ENCODE measurements around the gene C12orf42. TPM values are rescaled to one million over a fixed set of nuclear protein-coding genes. Genes with fewer than 3 reads are reported as not detected.

Gene C12orf42
- total and polyA plus RNA-seq, 2 of the 4 experiments (the other 2 are of a cell fraction): not detected

GRCh38 chr12:103498990-103499389, 3.2 kb upstream of the C12orf42 start:
- Histone ChIP-seq H2AFZ (replicated peaks; ENCODE audit: low read length, poor library complexity) (no peak overlapping the region), H3K23ac (ENCODE audit: low read depth, low read length) (no peak overlapping the region), H3K27me3 (ENCODE audit: control insufficient read depth, insufficient read depth, low read length) (peaks cover 2% of the 10 kb centered on the region; the same call in 1 of the 2 replicates), H4K8ac (ENCODE audit: low read depth in 2 of 2, low read length in 2 of 2) (no peak overlapping the region), H3K4ac (ENCODE audit: low read depth, low read length) (no peak overlapping the region), H2BK5ac (ENCODE audit: low read depth, low read length, poor library complexity, severe bottlenecking) (no peak overlapping the region), H2BK20ac (ENCODE audit: low read depth, low read length) (no peak overlapping the region), H3K36me3 (ENCODE audit: control insufficient read depth, insufficient read depth, low read length) (no peaks in the 10 kb centered on the region), H3K79me1 (ENCODE audit: low read depth in 1 of 2, low read length in 2 of 2) (no peaks in the 10 kb centered on the region), H4K5ac (ENCODE audit: low read depth, low read length) (no peak overlapping the region), H3K56ac (ENCODE audit: extremely low read depth, insufficient read depth, low read length) (no peak overlapping the region), H3K9me3 (ENCODE audit: control insufficient read depth, insufficient read depth, low read length) (no peaks in the 10 kb centered on the region; the same call in 1 of the 2 replicates), H4K20me1 (ENCODE audit: insufficient read depth, low read length) (no peaks in the 10 kb centered on the region), H3K14ac (replicated peaks; ENCODE audit: low read depth, low read length) (no peak overlapping the region), H4K91ac (ENCODE audit: insufficient read depth, low read depth, low read length) (no peak overlapping the region), H2AK5ac (ENCODE audit: low read depth, low read length) (no peak overlapping the region), H2AK9ac (replicated peaks; ENCODE audit: low read depth, low read length, poor library complexity) (no peak overlapping the region), H3K4me2 (ENCODE audit: low read depth, low read length) (no peak overlapping the region), H3K4me1 (ENCODE audit: control insufficient read depth, insufficient read depth, low read length) (no peaks in the 10 kb centered on the region), H2BK120ac (ENCODE audit: low read depth, low read length) (no peak overlapping the region), H3K18ac (ENCODE audit: low read depth, low read length) (no peak overlapping the region), H3K9ac (ENCODE audit: low read depth, low read length) (no peak overlapping the region), H2BK15ac (ENCODE audit: low read depth, low read length) (no peak overlapping the region), H3K27ac (ENCODE audit: insufficient read depth, low read length) (no peak overlapping the region), H3K9me1 (ENCODE audit: insufficient read depth, low read length) (no peaks in the 10 kb centered on the region), H3K4me3 (ENCODE audit: insufficient read depth, low read depth, low read length) (no peak overlapping the region)
- ChIA-PET POLR2A (ENCODE audit: unreplicated experiment) (no interaction called here), CTCF (no interaction called here)
- no TSS peak for BruUV-seq (replicated peaks)
- intact Hi-C loops (cut with micrococcal nuclease) (loop anchor here (5.0 kb wide), 1 partner anchor 48 kb away; no protein-coding TSS in a partner anchor), in situ Hi-C loops (cut with MboI; ENCODE audit: low sequenced_read_pairs) (no loop called here), dilution Hi-C loops (cut with HindIII; ENCODE audit: low sequenced_read_pairs, unreplicated experiment) (no loop called here)
- WGBS, 2 experiments (ENCODE audit: extremely low coverage in 2 of 2, insufficient read length in 1 of 2): no CpG with 5 or more reads among the region's 2 CpGs
- TF ChIP-seq ELK1 (IDR thresholded peaks at IDR 0.05; ENCODE audit: borderline replicate concordance, low read depth, low read length): no peak
- TF ChIP-seq CTCF (conservative IDR thresholded peaks at IDR 0.05; ENCODE audit: low read depth, low read length): no peak
- TF ChIP-seq RAD21 (IDR thresholded peaks at IDR 0.05; ENCODE audit: low read length): no peak
- TF ChIP-seq CEBPB (IDR thresholded peaks at IDR 0.05; ENCODE audit: low read depth, low read length): no peak
- no peak for TF ChIP-seq BHLHE40 (IDR thresholded peaks at IDR 0.05; ENCODE audit: low read depth, low read length)
- TF ChIP-seq SMC3 (IDR thresholded peaks at IDR 0.05; ENCODE audit: low read depth, low read length): no peak
- TF ChIP-seq FOS (IDR thresholded peaks at IDR 0.05; ENCODE audit: low read depth, low read length): no peak
- TF ChIP-seq MAFK (IDR thresholded peaks at IDR 0.05; ENCODE audit: low read depth, low read length): no peak
- TF ChIP-seq USF2 (IDR thresholded peaks at IDR 0.05; ENCODE audit: low read depth, low read length): no peak
- no peak for TF ChIP-seq MAZ (IDR thresholded peaks at IDR 0.05; ENCODE audit: borderline replicate concordance, low read depth, low read length)
- no peak for TF ChIP-seq MXI1 (IDR thresholded peaks at IDR 0.05; ENCODE audit: borderline replicate concordance, low read depth, low read length)
- no peak for TF ChIP-seq RFX5 (IDR thresholded peaks at IDR 0.05; ENCODE audit: low read depth, low read length)
- TF ChIP-seq CHD1 (IDR thresholded peaks at IDR 0.05; ENCODE audit: low read depth, low read length): no peak
- no peak for TF ChIP-seq NFE2L2 (IDR thresholded peaks at IDR 0.05; ENCODE audit: low read depth, low read length)
- TF ChIP-seq RCOR1 (IDR thresholded peaks at IDR 0.05; ENCODE audit: insufficient replicate concordance, low read length): no peak
- no peak for TF ChIP-seq POLR2A (IDR thresholded peaks at IDR 0.05; ENCODE audit: low read depth, low read length)
- no peak for DNase-seq
- ATAC-seq (ENCODE audit: low read depth): no peak

All from IMR-90 (cell line).